K562 (cell line): ENCODE data around the gene KATNAL2. TPM values are rescaled to one million over a fixed set of nuclear protein-coding genes. Genes with fewer than 3 reads are reported as not detected.

Experiments
- ATAC-seq: fragments of 200-7000 bp; cut with Tn5 transposase; 3 replicates; pipeline ENCODE4 v1.9.1; 2020; ENCODE audit warnings: moderate library complexity
- BruUV-seq: library from RNA; stranded (reverse); fragments of 400-500 nt; replicated peaks from 2 replicates; lab custom pipeline; 2021; lab: Mats Ljungman, UMichigan
- CTCF ChIA-PET: fragments of 300-600 bp; formaldehyde crosslinking; extraction: SDS; loops from one replicate; lab custom pipeline; 2021; ENCODE audit warnings: low intra/inter-chr PET ratio; lab: Yijun Ruan, JAX
- POLR2A ChIA-PET: fragments of 300-600, 350-650 bp; sonication (Branson Sonifier 250); formaldehyde crosslinking; extraction: SDS; loops from one replicate; lab custom pipeline; 2021; ENCODE audit warnings: antibody characterized with exemption, inconsistent platforms; lab: Yijun Ruan, JAX
- DNase-seq, 4 experiments: peaks; one replicate each; pipeline versions ENCODE4 v3.0.0 to v3.0.0-alpha.2; 2011 to 2018; ENCODE audit warnings: low spot score in 3 of 4, mixed read lengths in 3 of 4; ENCODE audit errors: extremely low read depth in 1 of 4
- FAIRE-seq: peaks from 2 replicates; lab custom pipeline; 2011; peaks lifted over from hg19 to GRCh38; lab: Jason Lieb, UNC
- H2AFZ ChIP-seq: 2 replicates; pipeline ENCODE4 v1.6.0; 2011; ENCODE audit warnings: low read depth, low read length, control low read depth, inconsistent platforms
- H3K27ac ChIP-seq: fragments of 200-600 bp; 3 replicates; pipeline ENCODE4 v1.8.0; 2011; ENCODE audit warnings: low read depth, mild to moderate bottlenecking, control low read depth, inconsistent platforms, low read length, moderate library complexity, mixed read lengths; ENCODE audit errors: extremely low read depth
- H3K27me3 ChIP-seq, 2 experiments: fragments of 300-600 bp in 1 of 2; 2 replicates in 1 of 2; 3 replicates in 1 of 2; pipeline versions ENCODE4 v1.6.0 to v1.8.0; 2011; ENCODE audit warnings: inconsistent platforms in 2 of 2, low read length in 2 of 2, mild to moderate bottlenecking in 1 of 2, mixed read lengths in 1 of 2, moderate library complexity in 1 of 2; ENCODE audit not compliant: control insufficient read depth in 2 of 2, insufficient read depth in 2 of 2
- H3K36me3 ChIP-seq: fragments of 300-600 bp; 3 replicates; pipeline ENCODE4 v1.8.0; 2011; ENCODE audit warnings: mild to moderate bottlenecking, low read length, inconsistent platforms; ENCODE audit not compliant: control insufficient read depth, insufficient read depth
- H3K4me1 ChIP-seq, 2 experiments: fragments of 200-600 bp in 1 of 2; replicated peaks in 1 of 2; 2 replicates in 1 of 2; 3 replicates in 1 of 2; pipeline versions ENCODE4 v1.5.1 to v1.8.0; 2011; ENCODE audit warnings: inconsistent platforms in 2 of 2, low read length in 2 of 2, mild to moderate bottlenecking in 1 of 2, mixed read lengths in 1 of 2, moderate library complexity in 1 of 2; ENCODE audit not compliant: control insufficient read depth in 2 of 2, insufficient read depth in 2 of 2
- H3K4me2 ChIP-seq: 2 replicates; pipeline ENCODE4 v1.6.1; 2011; ENCODE audit warnings: low read length, control low read depth, inconsistent platforms, mixed read lengths; ENCODE audit not compliant: insufficient read depth
- H3K4me3 ChIP-seq: fragments of 200-600 bp; sonication (generic), shearing (Covaris generic); 2 replicates; pipeline ENCODE4 v1.5.1; 2016; ENCODE audit warnings: control low read depth, inconsistent platforms
- H3K79me2 ChIP-seq: fragments of 200-600 bp; 3 replicates; pipeline ENCODE4 v1.8.0; 2011; ENCODE audit warnings: low read length, inconsistent platforms; ENCODE audit not compliant: control insufficient read depth, insufficient read depth
- H3K9ac ChIP-seq, 2 experiments: 2 replicates each; pipeline versions ENCODE4 v1.6.0 to v1.6.1; 2011; ENCODE audit warnings: low read depth in 2 of 2, low read length in 2 of 2, control low read depth in 1 of 2, inconsistent platforms in 1 of 2, mild to moderate bottlenecking in 1 of 2, mixed read lengths in 1 of 2; ENCODE audit not compliant: insufficient read depth in 1 of 2
- H3K9me1 ChIP-seq: one replicate; pipeline ENCODE4 v1.6.0; 2011; ENCODE audit warnings: inconsistent platforms, mild to moderate bottlenecking, low read length, moderate library complexity; ENCODE audit not compliant: control insufficient read depth, insufficient read depth
- H3K9me3 ChIP-seq: replicated peaks from 2 replicates; pipeline ENCODE4 v1.5.1; 2011; ENCODE audit warnings: low read depth, low read length, inconsistent platforms; ENCODE audit not compliant: control insufficient read depth, insufficient read depth
- H4K20me1 ChIP-seq: replicated peaks from 2 replicates; pipeline ENCODE4 v1.6.1; 2011; ENCODE audit warnings: low read length, inconsistent platforms, mixed read lengths; ENCODE audit not compliant: control insufficient read depth, insufficient read depth
- ATF7 ChIP-seq: fragments of 450-650 bp; IDR thresholded peaks from 2 replicates; pipeline ENCODE4 v1.7.1; 2014; ENCODE audit warnings: mild to moderate bottlenecking, moderate library complexity
- C11orf30 ChIP-seq: fragments of 450-650 bp; IDR thresholded peaks from 2 replicates; pipeline ENCODE4 v1.6.1; 2016; ENCODE audit warnings: low read depth, mild to moderate bottlenecking
- DNMT1 ChIP-seq: fragments of 450-650 bp; IDR thresholded peaks from 2 replicates; pipeline ENCODE4 v1.6.1; 2016; ENCODE audit warnings: antibody characterized with exemption, mild to moderate bottlenecking
- ELF1 ChIP-seq: fragments of 200-800 bp; sonication (Bioruptor generic); IDR thresholded peaks from 2 replicates; pipeline ENCODE4 v1.6.1; 2016; ENCODE audit warnings: missing genetic modification characterization, missing compliant biosample characterization
- PHF21A ChIP-seq: fragments of 450-650 bp; IDR thresholded peaks from 2 replicates; pipeline ENCODE4 v1.6.1; 2017; ENCODE audit warnings: low read depth, borderline replicate concordance
- PPARD ChIP-seq: fragments of 250-450 bp; sonication (Bioruptor Pico); IDR thresholded peaks from 2 replicates; pipeline ENCODE4 v1.8.0; 2022; ENCODE audit warnings: inconsistent platforms, mild to moderate bottlenecking, moderate library complexity
- PTTG1 ChIP-seq: fragments of 450-650 bp; IDR thresholded peaks from 2 replicates; pipeline ENCODE4 v1.6.1; 2016; ENCODE audit warnings: low read depth, mild to moderate bottlenecking, missing genetic modification characterization, missing compliant biosample characterization
- RBM17 ChIP-seq: fragments of 200-400 bp; formaldehyde crosslinking; IDR thresholded peaks from 2 replicates; pipeline ENCODE4 v1.6.1; 2017; ENCODE audit warnings: low read depth, mild to moderate bottlenecking, low read length, borderline replicate concordance
- SNIP1 ChIP-seq: fragments of 450-650 bp; IDR thresholded peaks from 2 replicates; pipeline ENCODE4 v1.7.1; 2017; ENCODE audit warnings: low read depth, mild to moderate bottlenecking
- WGBS: fragments of 100-300 bp; shearing (Covaris generic); methylation state at CpG from one replicate; pipeline ENCODE4 v1.1.6; 2016; ENCODE audit warnings: low coverage, mixed read lengths; ENCODE audit not compliant: insufficient coverage; ENCODE audit errors: missing lambda C conversion rate; 5-methylcytosine and 5-hydroxymethylcytosine counted together
- in situ Hi-C: fragments of 300-500 bp; cut with MboI; formaldehyde crosslinking; loops from 4 replicates; pipeline ENCODE4 v1.15.0; 2018; ENCODE audit warnings: inconsistent platforms, mixed read lengths
- intact Hi-C: fragments of 100-400 bp; cut with micrococcal nuclease; formaldehyde crosslinking; loops from 2 replicates; pipeline ENCODE4 v1.14.2; 2022
- polyA plus RNA-seq, 8 experiments: library from polyadenylated mRNA; depleted of rRNA in 4 of 8; stranded (reverse) in 5 of 8; unstranded in 3 of 8; fragments of >200 nt; fragmentation: Nextera tagmentation in 2 of 8; fragmentation: Illumina TruSeq in 1 of 8; extraction: Ambion mirVana in 2 of 8; extraction: Trizol in 1 of 8; gene quantifications; 2 replicates each; pipeline versions ENCODE4 v1.2.1 to v1.2.3, GENCODE V29; 2011 to 2014; ENCODE audit warnings: inconsistent platforms in 1 of 8, missing spikeins in 1 of 8
- total RNA-seq, 7 experiments: library from RNA; depleted of rRNA in 6 of 7; stranded (reverse); fragments of >200 nt in 6 of 7; fragmentation: Illumina TruSeq in 2 of 7; extraction: Trizol in 2 of 7; gene quantifications; 2 replicates each; pipeline versions ENCODE4 v1.2.1 to v1.2.3, GENCODE V29; 2011 to 2021; ENCODE audit warnings: low replicate concordance in 1 of 7
- TF ChIP-seq, protein P1 (sequence below): fragments of 450-650 bp; IDR thresholded peaks from 2 replicates; pipeline ENCODE4 v1.6.1; 2016; ENCODE audit warnings: mild to moderate bottlenecking, moderate library complexity
- TF ChIP-seq, protein P2 (sequence below): fragments of 250-450 bp; sonication (Bioruptor Pico); IDR thresholded peaks from 2 replicates; pipeline ENCODE4 v1.8.0; 2021; ENCODE audit warnings: moderate library complexity, mild to moderate bottlenecking, inconsistent platforms

KATNAL2 gene
- total and polyA plus RNA-seq, 9 of the 15 experiments (the other 6 are each of a cell fraction or from before 2014, with no cell fraction given), result 0.08 to 1.2 (median 0.48) TPM

DNA sequence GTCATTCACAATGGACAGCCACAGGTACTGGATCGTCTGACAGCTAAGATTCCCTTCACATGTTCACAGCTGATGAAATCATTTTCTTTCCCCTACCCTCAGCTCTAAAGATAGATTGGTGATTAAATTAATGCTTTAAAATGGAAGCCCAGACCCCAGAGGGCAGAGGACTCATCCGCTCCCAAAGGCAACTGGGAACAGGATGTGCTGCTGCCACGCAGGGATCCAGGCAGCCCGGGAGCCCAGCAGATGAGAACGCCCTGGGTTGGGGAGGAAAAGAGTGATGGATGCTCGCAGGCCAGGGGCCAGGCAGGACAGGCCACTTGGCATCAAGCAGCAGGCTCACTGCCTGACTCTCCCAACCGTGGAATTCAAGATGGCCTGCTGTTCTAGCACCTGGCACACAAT, 191.6 kb downstream of the KATNAL2 start:
- Histone ChIP-seq H3K27ac (no peak overlapping the region), H3K79me2 (no peaks in the 10 kb centered on the region), H3K9me1 (no peaks in the 10 kb centered on the region), H3K36me3 (peaks cover 46% of the 10 kb centered on the region; the same call in 2 of the 3 replicates), H3K27me3 (no peaks in the 10 kb centered on the region), H3K4me2 (no peak overlapping the region), H3K9ac (no peak overlapping the region), H3K4me1 (no peaks in the 10 kb centered on the region), H3K9me3 (no peaks in the 10 kb centered on the region), H2AFZ (no peak overlapping the region), H3K4me3 (no peak overlapping the region), H4K20me1 (no peaks in the 10 kb centered on the region)
- BruUV-seq, result no TSS peak
- FAIRE-seq (no peak), ATAC-seq (no peak), DNase-seq (no peak)
- POLR2A ChIA-PET, result no interaction called here
- intact Hi-C loops, result no loop called here
- 90% methylated on average over 5 of the region's 7 CpGs for WGBS
- CTCF ChIA-PET, result no interaction called here
- in situ Hi-C loops, result no loop called here
- TF ChIP-seq C11orf30, result no peak
- no peak for TF ChIP-seq PPARD (CRISPR knock-in tag)
- no peak for TF ChIP-seq PHF21A
- TF ChIP-seq ATF7, result no peak
- TF ChIP-seq, protein P1, sequence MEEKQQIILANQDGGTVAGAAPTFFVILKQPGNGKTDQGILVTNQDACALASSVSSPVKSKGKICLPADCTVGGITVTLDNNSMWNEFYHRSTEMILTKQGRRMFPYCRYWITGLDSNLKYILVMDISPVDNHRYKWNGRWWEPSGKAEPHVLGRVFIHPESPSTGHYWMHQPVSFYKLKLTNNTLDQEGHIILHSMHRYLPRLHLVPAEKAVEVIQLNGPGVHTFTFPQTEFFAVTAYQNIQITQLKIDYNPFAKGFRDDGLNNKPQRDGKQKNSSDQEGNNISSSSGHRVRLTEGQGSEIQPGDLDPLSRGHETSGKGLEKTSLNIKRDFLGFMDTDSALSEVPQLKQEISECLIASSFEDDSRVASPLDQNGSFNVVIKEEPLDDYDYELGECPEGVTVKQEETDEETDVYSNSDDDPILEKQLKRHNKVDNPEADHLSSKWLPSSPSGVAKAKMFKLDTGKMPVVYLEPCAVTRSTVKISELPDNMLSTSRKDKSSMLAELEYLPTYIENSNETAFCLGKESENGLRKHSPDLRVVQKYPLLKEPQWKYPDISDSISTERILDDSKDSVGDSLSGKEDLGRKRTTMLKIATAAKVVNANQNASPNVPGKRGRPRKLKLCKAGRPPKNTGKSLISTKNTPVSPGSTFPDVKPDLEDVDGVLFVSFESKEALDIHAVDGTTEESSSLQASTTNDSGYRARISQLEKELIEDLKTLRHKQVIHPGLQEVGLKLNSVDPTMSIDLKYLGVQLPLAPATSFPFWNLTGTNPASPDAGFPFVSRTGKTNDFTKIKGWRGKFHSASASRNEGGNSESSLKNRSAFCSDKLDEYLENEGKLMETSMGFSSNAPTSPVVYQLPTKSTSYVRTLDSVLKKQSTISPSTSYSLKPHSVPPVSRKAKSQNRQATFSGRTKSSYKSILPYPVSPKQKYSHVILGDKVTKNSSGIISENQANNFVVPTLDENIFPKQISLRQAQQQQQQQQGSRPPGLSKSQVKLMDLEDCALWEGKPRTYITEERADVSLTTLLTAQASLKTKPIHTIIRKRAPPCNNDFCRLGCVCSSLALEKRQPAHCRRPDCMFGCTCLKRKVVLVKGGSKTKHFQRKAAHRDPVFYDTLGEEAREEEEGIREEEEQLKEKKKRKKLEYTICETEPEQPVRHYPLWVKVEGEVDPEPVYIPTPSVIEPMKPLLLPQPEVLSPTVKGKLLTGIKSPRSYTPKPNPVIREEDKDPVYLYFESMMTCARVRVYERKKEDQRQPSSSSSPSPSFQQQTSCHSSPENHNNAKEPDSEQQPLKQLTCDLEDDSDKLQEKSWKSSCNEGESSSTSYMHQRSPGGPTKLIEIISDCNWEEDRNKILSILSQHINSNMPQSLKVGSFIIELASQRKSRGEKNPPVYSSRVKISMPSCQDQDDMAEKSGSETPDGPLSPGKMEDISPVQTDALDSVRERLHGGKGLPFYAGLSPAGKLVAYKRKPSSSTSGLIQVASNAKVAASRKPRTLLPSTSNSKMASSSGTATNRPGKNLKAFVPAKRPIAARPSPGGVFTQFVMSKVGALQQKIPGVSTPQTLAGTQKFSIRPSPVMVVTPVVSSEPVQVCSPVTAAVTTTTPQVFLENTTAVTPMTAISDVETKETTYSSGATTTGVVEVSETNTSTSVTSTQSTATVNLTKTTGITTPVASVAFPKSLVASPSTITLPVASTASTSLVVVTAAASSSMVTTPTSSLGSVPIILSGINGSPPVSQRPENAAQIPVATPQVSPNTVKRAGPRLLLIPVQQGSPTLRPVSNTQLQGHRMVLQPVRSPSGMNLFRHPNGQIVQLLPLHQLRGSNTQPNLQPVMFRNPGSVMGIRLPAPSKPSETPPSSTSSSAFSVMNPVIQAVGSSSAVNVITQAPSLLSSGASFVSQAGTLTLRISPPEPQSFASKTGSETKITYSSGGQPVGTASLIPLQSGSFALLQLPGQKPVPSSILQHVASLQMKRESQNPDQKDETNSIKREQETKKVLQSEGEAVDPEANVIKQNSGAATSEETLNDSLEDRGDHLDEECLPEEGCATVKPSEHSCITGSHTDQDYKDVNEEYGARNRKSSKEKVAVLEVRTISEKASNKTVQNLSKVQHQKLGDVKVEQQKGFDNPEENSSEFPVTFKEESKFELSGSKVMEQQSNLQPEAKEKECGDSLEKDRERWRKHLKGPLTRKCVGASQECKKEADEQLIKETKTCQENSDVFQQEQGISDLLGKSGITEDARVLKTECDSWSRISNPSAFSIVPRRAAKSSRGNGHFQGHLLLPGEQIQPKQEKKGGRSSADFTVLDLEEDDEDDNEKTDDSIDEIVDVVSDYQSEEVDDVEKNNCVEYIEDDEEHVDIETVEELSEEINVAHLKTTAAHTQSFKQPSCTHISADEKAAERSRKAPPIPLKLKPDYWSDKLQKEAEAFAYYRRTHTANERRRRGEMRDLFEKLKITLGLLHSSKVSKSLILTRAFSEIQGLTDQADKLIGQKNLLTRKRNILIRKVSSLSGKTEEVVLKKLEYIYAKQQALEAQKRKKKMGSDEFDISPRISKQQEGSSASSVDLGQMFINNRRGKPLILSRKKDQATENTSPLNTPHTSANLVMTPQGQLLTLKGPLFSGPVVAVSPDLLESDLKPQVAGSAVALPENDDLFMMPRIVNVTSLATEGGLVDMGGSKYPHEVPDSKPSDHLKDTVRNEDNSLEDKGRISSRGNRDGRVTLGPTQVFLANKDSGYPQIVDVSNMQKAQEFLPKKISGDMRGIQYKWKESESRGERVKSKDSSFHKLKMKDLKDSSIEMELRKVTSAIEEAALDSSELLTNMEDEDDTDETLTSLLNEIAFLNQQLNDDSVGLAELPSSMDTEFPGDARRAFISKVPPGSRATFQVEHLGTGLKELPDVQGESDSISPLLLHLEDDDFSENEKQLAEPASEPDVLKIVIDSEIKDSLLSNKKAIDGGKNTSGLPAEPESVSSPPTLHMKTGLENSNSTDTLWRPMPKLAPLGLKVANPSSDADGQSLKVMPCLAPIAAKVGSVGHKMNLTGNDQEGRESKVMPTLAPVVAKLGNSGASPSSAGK, result no peak
- no peak for TF ChIP-seq ELF1 (tag)
- no peak for TF ChIP-seq DNMT1
- TF ChIP-seq, protein P2, sequence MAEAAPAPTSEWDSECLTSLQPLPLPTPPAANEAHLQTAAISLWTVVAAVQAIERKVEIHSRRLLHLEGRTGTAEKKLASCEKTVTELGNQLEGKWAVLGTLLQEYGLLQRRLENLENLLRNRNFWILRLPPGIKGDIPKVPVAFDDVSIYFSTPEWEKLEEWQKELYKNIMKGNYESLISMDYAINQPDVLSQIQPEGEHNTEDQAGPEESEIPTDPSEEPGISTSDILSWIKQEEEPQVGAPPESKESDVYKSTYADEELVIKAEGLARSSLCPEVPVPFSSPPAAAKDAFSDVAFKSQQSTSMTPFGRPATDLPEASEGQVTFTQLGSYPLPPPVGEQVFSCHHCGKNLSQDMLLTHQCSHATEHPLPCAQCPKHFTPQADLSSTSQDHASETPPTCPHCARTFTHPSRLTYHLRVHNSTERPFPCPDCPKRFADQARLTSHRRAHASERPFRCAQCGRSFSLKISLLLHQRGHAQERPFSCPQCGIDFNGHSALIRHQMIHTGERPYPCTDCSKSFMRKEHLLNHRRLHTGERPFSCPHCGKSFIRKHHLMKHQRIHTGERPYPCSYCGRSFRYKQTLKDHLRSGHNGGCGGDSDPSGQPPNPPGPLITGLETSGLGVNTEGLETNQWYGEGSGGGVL (CRISPR knock-in tag), result no peak
- TF ChIP-seq SNIP1, result no peak
- no peak for TF ChIP-seq PTTG1
- no peak for TF ChIP-seq RBM17
